Measurements from ENCODE around the gene THY1.
A peak's percentile ranks its signal among the peaks of the same experiment; 100 is the strongest.

THY1 gene

GRCh38 chr11:119380827-119381180, 42.2 kb downstream of the THY1 start:
- no peaks in the 10 kb centered on the region for H3F3A ChIP-seq (ENCODE audit: insufficient read depth, low read length)
- H3K4me2 ChIP-seq (ENCODE audit: low read depth, low read length): peak overlapping the region; percentile 93
- no peaks in the 10 kb centered on the region for H3K9me3 ChIP-seq (replicated peaks; ENCODE audit: insufficient read depth, low read length)
- no peaks in the 10 kb centered on the region for H3K36me3 ChIP-seq (replicated peaks; ENCODE audit: insufficient read depth, low read length)
- H3K9ac ChIP-seq (ENCODE audit: low read length): peak overlapping the region; percentile 52; the same call in 1 of the 2 replicates
- no peak overlapping the region for H3K27ac ChIP-seq (ENCODE audit: low read length)
- peaks cover 13% of the 10 kb centered on the region; the same call in 1 of the 2 replicates for H3K27me3 ChIP-seq (replicated peaks; ENCODE audit: insufficient read depth, low read length)
- H3K4me3 ChIP-seq (ENCODE audit: low read length): peak overlapping the region; percentile 70
- DNase-seq: no peak
- no peaks in the 10 kb centered on the region for H3K79me2 ChIP-seq (ENCODE audit: low read length)
- peak overlapping the region; percentile 80 for H2AFZ ChIP-seq (ENCODE audit: low read length)
- H3K4me1 ChIP-seq (ENCODE audit: low read length): peaks cover 25% of the 10 kb centered on the region
- no peak for TF ChIP-seq CTCF (IDR thresholded peaks at IDR 0.05; ENCODE audit: low read length)
- no peak for TF ChIP-seq EZH2phosphoT487 (IDR thresholded peaks at IDR 0.05; ENCODE audit: low read length)
- TF ChIP-seq EZH2 (optimal IDR thresholded peaks at IDR 0.05; ENCODE audit: low read depth, low read length): no peak
- H3K9me2 ChIP-seq (replicated peaks; ENCODE audit: insufficient read depth, low read length): no peaks in the 10 kb centered on the region
- H4K20me1 ChIP-seq (ENCODE audit: insufficient read depth, low read length): no peaks in the 10 kb centered on the region

- Histone ChIP-seq H2AFZ (ENCODE audit: low read length) (no peak overlapping the region), H3K9me3 (replicated peaks; ENCODE audit: insufficient read depth, low read length) (no peaks in the 10 kb centered on the region), H3K79me2 (ENCODE audit: low read length) (no peaks in the 10 kb centered on the region), H3K27me3 (replicated peaks; ENCODE audit: insufficient read depth, low read length) (peaks cover 13% of the 10 kb centered on the region; the same call in 1 of the 2 replicates), H3K4me3 (ENCODE audit: low read length) (0 out of 2 replicates have a peak overlapping the region, but pooled peaks have one; percentile 70), H3F3A (ENCODE audit: insufficient read depth, low read length) (no peaks in the 10 kb centered on the region), H3K27ac (ENCODE audit: low read length) (no peak overlapping the region), H3K36me3 (replicated peaks; ENCODE audit: insufficient read depth, low read length) (no peaks in the 10 kb centered on the region), H4K20me1 (ENCODE audit: insufficient read depth, low read length) (no peaks in the 10 kb centered on the region), H3K9ac (ENCODE audit: low read length) (no peak overlapping the region), H3K4me1 (ENCODE audit: low read length) (peaks cover 25% of the 10 kb centered on the region), H3K9me2 (replicated peaks; ENCODE audit: insufficient read depth, low read length) (no peaks in the 10 kb centered on the region), H3K4me2 (ENCODE audit: low read depth, low read length) (peak overlapping the region; percentile 93)
- no peak for DNase-seq
- TF ChIP-seq EZH2phosphoT487 (IDR thresholded peaks at IDR 0.05; ENCODE audit: low read length) (no peak), EZH2 (optimal IDR thresholded peaks at IDR 0.05; ENCODE audit: low read depth, low read length) (no peak), CTCF (IDR thresholded peaks at IDR 0.05; ENCODE audit: low read length) (no peak)
These were observed 42.7 kb downstream of the THY1 start for GRCh38 chr11:119380160-119380826.

- Histone ChIP-seq H3K4me3 (ENCODE audit: low read length) (no peak overlapping the region), H3K36me3 (replicated peaks; ENCODE audit: insufficient read depth, low read length) (no peaks in the 10 kb centered on the region), H3K27ac (ENCODE audit: low read length) (no peak overlapping the region), H4K20me1 (ENCODE audit: insufficient read depth, low read length) (no peaks in the 10 kb centered on the region), H3K9me2 (replicated peaks; ENCODE audit: insufficient read depth, low read length) (no peaks in the 10 kb centered on the region), H3K79me2 (ENCODE audit: low read length) (no peaks in the 10 kb centered on the region), H3F3A (ENCODE audit: insufficient read depth, low read length) (no peaks in the 10 kb centered on the region), H3K9ac (ENCODE audit: low read length) (no peak overlapping the region), H3K27me3 (replicated peaks; ENCODE audit: insufficient read depth, low read length) (peaks cover 13% of the 10 kb centered on the region; the same call in 1 of the 2 replicates), H3K9me3 (replicated peaks; ENCODE audit: insufficient read depth, low read length) (no peaks in the 10 kb centered on the region), H3K4me1 (ENCODE audit: low read length) (peaks cover 25% of the 10 kb centered on the region), H2AFZ (ENCODE audit: low read length) (no peak overlapping the region), H3K4me2 (ENCODE audit: low read depth, low read length) (no peak overlapping the region)
- TF ChIP-seq EZH2 (optimal IDR thresholded peaks at IDR 0.05; ENCODE audit: low read depth, low read length) (no peak), CTCF (IDR thresholded peaks at IDR 0.05; ENCODE audit: low read length) (no peak), EZH2phosphoT487 (IDR thresholded peaks at IDR 0.05; ENCODE audit: low read length) (no peak)
- DNase-seq: no peak
These were observed 44.0 kb downstream of the THY1 start for GRCh38 chr11:119378851-119379465.

All from MM.1S (cell line).